K562 (cell line): Measurements from ENCODE around the gene FMOD. TPM values are rescaled to one million over a fixed set of nuclear protein-coding genes. Genes with fewer than 3 reads are reported as not detected.

Experiments
- CHCHD3 ChIP-seq: fragments of 250-450 bp; sonication (Bioruptor Pico); IDR thresholded peaks from 2 replicates; pipeline ENCODE4 v2.1.2; 2022; ENCODE audit warnings: mild to moderate bottlenecking
- ELK1 ChIP-seq: sonication (generic); formaldehyde crosslinking; IDR thresholded peaks from 2 replicates; pipeline ENCODE4 v1.8.1; 2022; ENCODE audit warnings: missing genetic modification reagents
- HMGN3 ChIP-seq: IDR thresholded peaks from 2 replicates; pipeline ENCODE4 v1.6.1; 2011; ENCODE audit warnings: borderline replicate concordance, low read depth, mild to moderate bottlenecking, mixed read lengths, low read length; ENCODE audit not compliant: insufficient read length; ENCODE audit errors: extremely low read depth
- MGA ChIP-seq: fragments of 450-650 bp; IDR thresholded peaks from 2 replicates; pipeline ENCODE4 v1.6.1; 2016; ENCODE audit warnings: mild to moderate bottlenecking, moderate library complexity
- MTA1 ChIP-seq: fragments of 450-650 bp; IDR thresholded peaks from 2 replicates; pipeline ENCODE4 v1.6.1; 2017; ENCODE audit warnings: borderline replicate concordance
- PYGO2 ChIP-seq: fragments of 450-650 bp; IDR thresholded peaks from 2 replicates; pipeline ENCODE4 v1.6.1; 2016; ENCODE audit warnings: mild to moderate bottlenecking, missing genetic modification characterization, moderate library complexity, missing compliant biosample characterization
- TEAD4 ChIP-seq, 2 experiments: sonication (generic) in 1 of 2; formaldehyde crosslinking in 1 of 2; IDR thresholded peaks; 2 replicates each; pipeline versions ENCODE4 v1.6.1 to v1.8.0; 2012 to 2022; ENCODE audit warnings: borderline replicate concordance in 1 of 2, inconsistent platforms in 1 of 2, low read length in 1 of 2, mild to moderate bottlenecking in 1 of 2, missing genetic modification reagents in 1 of 2
- ZBTB26 ChIP-seq: fragments of 450-650 bp; formaldehyde crosslinking; IDR thresholded peaks from 2 replicates; pipeline ENCODE4 v1.4.0; 2022; ENCODE audit warnings: missing genetic modification characterization
- ZNF184 ChIP-seq: sonication (generic); formaldehyde crosslinking; IDR thresholded peaks from 2 replicates; pipeline ENCODE4 v1.5.0; 2020; ENCODE audit warnings: missing genetic modification reagents
- ZNF449 ChIP-seq: fragments of 250-450 bp; sonication (Bioruptor Pico); IDR thresholded peaks from 2 replicates; pipeline ENCODE4 v1.8.0; 2022; ENCODE audit warnings: moderate library complexity, mild to moderate bottlenecking, inconsistent platforms
- polyA plus RNA-seq, 8 experiments: library from polyadenylated mRNA; depleted of rRNA in 4 of 8; stranded (reverse) in 5 of 8; unstranded in 3 of 8; fragments of >200 nt; fragmentation: Nextera tagmentation in 2 of 8; fragmentation: Illumina TruSeq in 1 of 8; extraction: Ambion mirVana in 2 of 8; extraction: Trizol in 1 of 8; gene quantifications; 2 replicates each; pipeline versions ENCODE4 v1.2.1 to v1.2.3, GENCODE V29; 2011 to 2014; ENCODE audit warnings: inconsistent platforms in 1 of 8, missing spikeins in 1 of 8
- total RNA-seq, 7 experiments: library from RNA; depleted of rRNA in 6 of 7; stranded (reverse); fragments of >200 nt in 6 of 7; fragmentation: Illumina TruSeq in 2 of 7; extraction: Trizol in 2 of 7; gene quantifications; 2 replicates each; pipeline versions ENCODE4 v1.2.1 to v1.2.3, GENCODE V29; 2011 to 2021; ENCODE audit warnings: low replicate concordance in 1 of 7

FMOD gene
- total and polyA plus RNA-seq, 9 of the 15 experiments (the other 6 are each of a cell fraction or from before 2014, with no cell fraction given), result 0.03 to 0.13 (median 0.03) TPM; not detected in 6

GRCh38 chr1:203306089-203306964 is 44.6 kb downstream of the FMOD start (continued):
- no peak for TF ChIP-seq PYGO2 (tag)
- TF ChIP-seq HMGN3, result no peak
- TF ChIP-seq MGA, result peak; percentile 83; the same call in 1 of the 2 replicates
- peak; percentile 94 for TF ChIP-seq TEAD4 (IDR thresholded peaks at IDR 0.05; ENCODE audit: low read length)
- no peak for TF ChIP-seq TEAD4 (CRISPR knock-in tag; IDR thresholded peaks at IDR 0.05; ENCODE audit: borderline replicate concordance)
- TF ChIP-seq ELK1 (CRISPR knock-in tag), result no peak
- peak; percentile 80 for TF ChIP-seq MTA1
- no peak for TF ChIP-seq ZNF184 (CRISPR knock-in tag)
- 0 out of 2 replicates have a peak, but pooled peaks have one; percentile 7 for TF ChIP-seq ZBTB26 (CRISPR knock-in tag)
- TF ChIP-seq CHCHD3, result no peak
- TF ChIP-seq ZNF449, result no peak
